Fibroblast of lung (primary cell): ENCODE measurements around the gene SERPINC1. TPM values are rescaled to one million over a fixed set of nuclear protein-coding genes. Genes with fewer than 3 reads are reported as not detected.
"Not testable (repeated sequence)": the region's sequence is repeated elsewhere in the genome, so short reads cannot be mapped to it uniquely, and the experiment has no call there.

ENCODE experiments used
- DNase-seq, 2 donors: peaks; one replicate each; pipeline versions ENCODE4 v3.0.0 to v3.0.0-alpha.2; 2010; ENCODE audit warnings: low read depth in 2 of 2
- H2AFZ ChIP-seq: 2 replicates; pipeline ENCODE4 v1.5.1; 2012; ENCODE audit warnings: low read length, control low read depth, inconsistent platforms
- H3K27ac ChIP-seq: 2 replicates; pipeline ENCODE4 v1.5.1; 2011; ENCODE audit warnings: low read length, control low read depth; ENCODE audit not compliant: insufficient read depth
- H3K27me3 ChIP-seq: 2 replicates; pipeline ENCODE4 v1.5.1; 2011; ENCODE audit warnings: mild to moderate bottlenecking, low read length; ENCODE audit not compliant: control insufficient read depth, insufficient read depth
- H3K36me3 ChIP-seq: 2 replicates; pipeline ENCODE4 v1.5.1; 2011; ENCODE audit warnings: low read length; ENCODE audit not compliant: control insufficient read depth, insufficient read depth
- H3K4me1 ChIP-seq: 2 replicates; pipeline ENCODE4 v1.5.1; 2011; ENCODE audit warnings: low read length; ENCODE audit not compliant: control insufficient read depth, insufficient read depth; ENCODE audit errors: extremely low read depth
- H3K4me2 ChIP-seq: 2 replicates; pipeline ENCODE4 v1.5.1; 2011; ENCODE audit warnings: low read length, control low read depth; ENCODE audit not compliant: insufficient read depth; ENCODE audit errors: extremely low read depth
- H3K4me3 ChIP-seq, 4 experiments: fragments of 200-600 bp in 1 of 4; sonication (generic) in 1 of 4; replicated peaks in 1 of 4; 2 replicates each; pipeline ENCODE4 v1.5.1; 2011 to 2016; ENCODE audit warnings: low read length in 4 of 4, low read depth in 3 of 4, mild to moderate bottlenecking in 3 of 4, control low read depth in 2 of 4, inconsistent platforms in 1 of 4, mixed read lengths in 1 of 4; ENCODE audit not compliant: insufficient read depth in 1 of 4; ENCODE audit errors: control extremely low read depth in 1 of 4
- H3K79me2 ChIP-seq: 2 replicates; pipeline ENCODE4 v1.5.1; 2012; ENCODE audit warnings: mild to moderate bottlenecking, low read length, inconsistent platforms; ENCODE audit not compliant: control insufficient read depth, insufficient read depth
- H3K9ac ChIP-seq: 2 replicates; pipeline ENCODE4 v1.5.1; 2011; ENCODE audit warnings: mild to moderate bottlenecking, low read length, control low read depth; ENCODE audit not compliant: insufficient read depth
- H3K9me3 ChIP-seq: 2 replicates; pipeline ENCODE4 v1.5.1; 2012; ENCODE audit warnings: low read depth, low read length; ENCODE audit not compliant: control insufficient read depth, insufficient read depth
- H4K20me1 ChIP-seq: 2 replicates; pipeline ENCODE4 v1.5.1; 2011; ENCODE audit warnings: low read length; ENCODE audit not compliant: control insufficient read depth, insufficient read depth; ENCODE audit errors: extremely low read depth
- EZH2 ChIP-seq: IDR thresholded peaks from 2 replicates; pipeline ENCODE4 v1.5.1; 2012; ENCODE audit warnings: low read length, control low read depth, mild to moderate bottlenecking; ENCODE audit errors: missing control alignments
- polyA plus RNA-seq, 2 donors: library from polyadenylated mRNA; depleted of rRNA in 1 of 2; stranded (reverse) in 1 of 2; unstranded in 1 of 2; fragments of >200 nt; gene quantifications; 2 replicates each; pipeline ENCODE4 v1.2.1, GENCODE V29; 2011 to 2012; ENCODE audit warnings: missing spikeins in 1 of 2
- total RNA-seq: library from RNA; depleted of rRNA; stranded (reverse); fragments of >200 nt; gene quantifications from 2 replicates; pipeline ENCODE4 v1.2.1, GENCODE V29; 2014
- TF ChIP-seq, protein P1 (sequence below), 2 donors: IDR thresholded peaks in 1 of 2; conservative IDR thresholded peaks in 1 of 2; 1 replicate in 1 of 2; 2 replicates in 1 of 2; pipeline ENCODE4 v1.5.1; 2011 to 2012; ENCODE audit warnings: low read length in 2 of 2, control low read depth in 1 of 2, inconsistent platforms in 1 of 2, low read depth in 1 of 2, mild to moderate bottlenecking in 1 of 2

SERPINC1 gene
- total and polyA plus RNA-seq, 2 donors (not counting 1 experiment from before 2014, with no cell fraction given) = not detected

DNA sequence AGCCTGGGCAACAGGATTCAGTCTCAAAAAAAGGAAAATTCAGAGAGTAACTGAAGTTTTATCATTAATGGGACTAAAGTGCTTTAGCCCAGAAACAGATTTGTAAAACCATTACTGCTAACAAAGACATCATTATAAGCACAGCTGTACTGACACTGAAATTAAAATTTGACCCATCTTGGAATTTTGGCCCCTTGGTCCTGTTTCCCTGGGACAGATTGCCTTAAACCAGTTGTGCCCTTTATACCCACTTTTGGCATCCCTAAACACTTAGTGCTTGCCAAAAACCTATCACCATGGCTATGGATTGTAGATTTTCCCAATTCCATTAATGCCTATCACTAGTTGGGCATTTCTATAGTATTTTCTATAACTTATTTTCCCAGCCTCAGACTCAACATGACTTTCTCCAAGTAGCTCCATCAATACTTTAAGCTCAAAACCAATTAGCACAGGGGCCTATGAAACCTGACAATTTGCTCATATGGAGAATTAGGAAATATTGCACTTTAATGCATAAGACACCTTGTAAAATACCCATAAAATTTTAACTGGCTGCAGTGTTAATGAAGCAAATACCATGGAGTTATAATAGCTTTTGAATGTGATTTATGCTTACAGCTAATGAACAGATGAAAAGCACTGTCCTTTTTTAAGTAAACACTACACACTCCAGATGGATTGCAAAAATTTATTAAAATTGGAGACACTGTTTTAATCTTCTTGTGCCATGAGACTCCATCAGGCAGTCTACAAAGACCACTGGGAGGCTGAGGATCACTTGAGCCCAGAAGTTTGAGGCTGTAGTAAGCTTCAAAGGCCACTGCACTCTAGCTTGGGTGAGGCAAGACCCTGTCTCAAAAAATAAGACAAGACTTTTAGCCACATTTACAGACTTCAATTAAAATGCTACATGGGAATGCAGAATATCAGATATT, 53.6 kb downstream of the SERPINC1 start:
- no peak for DNase-seq
- Histone ChIP-seq H3K9me3 (no peaks in the 10 kb centered on the region), H3K4me1 (peaks cover 3% of the 10 kb centered on the region), H3K27me3 (no peaks in the 10 kb centered on the region), H4K20me1 (peaks cover 5% of the 10 kb centered on the region), H3K4me3 (peak overlapping the region in 1 of 4 experiments; percentile 99), H3K79me2 (peaks cover 36% of the 10 kb centered on the region), H2AFZ (no peak overlapping the region), H3K36me3 (peaks cover 21% of the 10 kb centered on the region), H3K4me2 (peak overlapping the region; percentile 69), H3K27ac (no peak overlapping the region), H3K9ac (no peak overlapping the region)
- TF ChIP-seq, protein P1, sequence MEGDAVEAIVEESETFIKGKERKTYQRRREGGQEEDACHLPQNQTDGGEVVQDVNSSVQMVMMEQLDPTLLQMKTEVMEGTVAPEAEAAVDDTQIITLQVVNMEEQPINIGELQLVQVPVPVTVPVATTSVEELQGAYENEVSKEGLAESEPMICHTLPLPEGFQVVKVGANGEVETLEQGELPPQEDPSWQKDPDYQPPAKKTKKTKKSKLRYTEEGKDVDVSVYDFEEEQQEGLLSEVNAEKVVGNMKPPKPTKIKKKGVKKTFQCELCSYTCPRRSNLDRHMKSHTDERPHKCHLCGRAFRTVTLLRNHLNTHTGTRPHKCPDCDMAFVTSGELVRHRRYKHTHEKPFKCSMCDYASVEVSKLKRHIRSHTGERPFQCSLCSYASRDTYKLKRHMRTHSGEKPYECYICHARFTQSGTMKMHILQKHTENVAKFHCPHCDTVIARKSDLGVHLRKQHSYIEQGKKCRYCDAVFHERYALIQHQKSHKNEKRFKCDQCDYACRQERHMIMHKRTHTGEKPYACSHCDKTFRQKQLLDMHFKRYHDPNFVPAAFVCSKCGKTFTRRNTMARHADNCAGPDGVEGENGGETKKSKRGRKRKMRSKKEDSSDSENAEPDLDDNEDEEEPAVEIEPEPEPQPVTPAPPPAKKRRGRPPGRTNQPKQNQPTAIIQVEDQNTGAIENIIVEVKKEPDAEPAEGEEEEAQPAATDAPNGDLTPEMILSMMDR (conservative IDR thresholded peaks at IDR 0.05 in 1 of 2, IDR thresholded peaks at IDR 0.05 in 1 of 2; ENCODE audit: low read depth in 1 of 2, low read length in 2 of 2) = no peak

DNA sequence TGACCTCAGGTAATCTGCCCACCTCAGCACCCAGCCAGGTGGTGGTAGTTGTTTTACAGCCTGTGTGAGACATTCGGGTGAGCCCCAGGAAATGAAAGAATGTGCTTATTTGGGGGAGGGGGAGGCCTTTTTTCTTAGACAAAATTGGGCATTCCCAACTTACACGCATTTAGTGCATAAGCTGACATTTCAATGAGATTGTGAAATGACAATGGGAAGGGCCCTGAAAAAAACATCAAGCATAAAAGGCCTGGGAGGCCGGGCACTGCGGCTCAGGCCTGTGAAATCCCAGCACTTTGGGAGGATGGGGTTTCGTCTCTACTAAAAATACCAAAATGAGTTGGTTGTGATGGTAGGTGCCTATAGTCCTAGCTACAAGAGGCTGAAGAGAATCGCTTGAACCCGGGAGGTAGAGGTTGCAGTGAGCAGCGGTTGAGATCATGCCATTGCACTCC, 54.3 kb downstream of the SERPINC1 start:
- Histone ChIP-seq H2AFZ (no peak overlapping the region), H3K4me1 (peaks cover 3% of the 10 kb centered on the region), H4K20me1 (peaks cover 5% of the 10 kb centered on the region), H3K9me3 (no peaks in the 10 kb centered on the region), H3K79me2 (peaks cover 36% of the 10 kb centered on the region), H3K27me3 (no peaks in the 10 kb centered on the region), H3K4me3 (no peak overlapping the region), H3K36me3 (peaks cover 21% of the 10 kb centered on the region), H3K27ac (no peak overlapping the region), H3K4me2 (no peak overlapping the region), H3K9ac (no peak overlapping the region)
- no peak for DNase-seq
- TF ChIP-seq EZH2 = no peak

DNA sequence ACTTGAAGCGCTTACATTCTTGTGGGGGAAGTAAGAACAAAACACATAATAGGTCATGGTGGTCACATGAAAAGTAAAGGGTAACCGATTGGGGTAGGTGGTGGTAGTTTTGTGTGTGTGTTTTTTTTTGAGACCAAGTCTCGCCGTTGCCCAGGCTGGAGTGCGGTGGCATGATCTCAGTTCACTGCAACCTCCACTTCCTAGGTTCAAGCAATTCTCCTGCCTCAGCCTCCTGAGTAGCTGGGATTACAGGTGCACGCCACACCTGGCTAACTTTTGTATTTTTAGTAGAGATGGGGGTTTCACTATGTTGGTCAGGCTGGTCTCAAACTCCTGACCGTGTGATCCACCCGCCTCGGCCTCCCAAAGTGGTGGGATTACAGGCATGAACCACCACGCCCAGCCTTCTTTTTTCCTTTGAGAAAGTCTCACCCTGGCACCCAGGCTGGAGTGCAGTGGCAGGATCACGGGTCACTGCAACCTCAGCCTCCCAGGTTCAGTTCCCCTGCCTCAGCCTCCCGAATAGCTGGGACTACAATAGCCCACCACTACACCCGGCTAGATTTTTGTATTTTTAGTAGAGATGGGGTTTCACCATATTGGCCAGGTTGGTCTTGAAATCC, 54.9 kb downstream of the SERPINC1 start:
- H3K9me3 ChIP-seq, H3K9ac ChIP-seq, H3K27me3 ChIP-seq, H3K4me1 ChIP-seq, H3K4me3 ChIP-seq, H3K4me2 ChIP-seq, H3K27ac ChIP-seq, H4K20me1 ChIP-seq, H2AFZ ChIP-seq: not testable (repeated sequence)
- Histone ChIP-seq H3K36me3 (peaks cover 19% of the 10 kb centered on the region), H3K79me2 (peaks cover 31% of the 10 kb centered on the region)
- peak in 1 of 2 donors; percentile 43 for DNase-seq
